GM21360 (cell line): ENCODE data around the gene FOSB.

Experiments
- ATAC-seq: cut with Tn5 transposase; IDR thresholded peaks from one replicate; pipeline ENCODE4 v1.9.1; 2021; ENCODE audit warnings: mild to moderate bottlenecking, moderate library complexity; ENCODE audit not compliant: unreplicated experiment

FOSB gene

GRCh38 chr19:45518469-45518826 is 50.7 kb downstream of the FOSB start:
- no peak for ATAC-seq

GRCh38 chr19:45522010-45522941 is 54.5 kb downstream of the FOSB start:
- no peak for ATAC-seq

GRCh38 chr19:45523642-45524256 is 56.0 kb downstream of the FOSB start:
- peak; percentile 73 for ATAC-seq

DNA sequence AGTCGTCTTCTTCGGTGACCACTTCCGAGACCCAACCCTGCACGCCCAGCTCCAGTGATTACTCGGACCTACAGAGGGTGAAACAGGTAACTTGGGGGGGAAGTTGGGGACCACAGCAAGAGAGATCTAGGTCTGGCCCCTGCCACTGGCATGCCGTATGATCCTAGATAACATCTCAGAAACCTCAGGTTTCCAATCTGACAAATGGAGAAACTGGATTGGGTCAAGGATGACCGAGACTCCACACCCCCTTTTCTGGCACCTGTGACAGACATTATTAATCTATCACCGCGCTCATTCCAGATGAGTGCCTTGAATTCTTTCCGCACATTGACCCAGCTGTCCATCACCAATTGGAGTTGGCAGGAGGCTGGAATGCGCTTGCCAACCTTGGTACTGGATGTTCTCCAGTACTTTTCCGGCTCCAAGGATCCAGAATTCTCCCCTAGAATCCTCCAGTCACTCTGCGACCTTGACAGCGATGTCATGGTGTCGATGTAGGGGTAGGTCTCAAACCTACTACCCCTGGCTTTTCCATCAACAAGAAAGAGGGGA is 56.9 kb downstream of the FOSB start:
- ATAC-seq = no peak
